Measurements from ENCODE around the gene PCDHAC1.
"Not testable (repeated sequence)": the region's sequence is repeated elsewhere in the genome, so short reads cannot be mapped to it uniquely, and the experiment has no call there.

The PCDHAC1 gene

DNA sequence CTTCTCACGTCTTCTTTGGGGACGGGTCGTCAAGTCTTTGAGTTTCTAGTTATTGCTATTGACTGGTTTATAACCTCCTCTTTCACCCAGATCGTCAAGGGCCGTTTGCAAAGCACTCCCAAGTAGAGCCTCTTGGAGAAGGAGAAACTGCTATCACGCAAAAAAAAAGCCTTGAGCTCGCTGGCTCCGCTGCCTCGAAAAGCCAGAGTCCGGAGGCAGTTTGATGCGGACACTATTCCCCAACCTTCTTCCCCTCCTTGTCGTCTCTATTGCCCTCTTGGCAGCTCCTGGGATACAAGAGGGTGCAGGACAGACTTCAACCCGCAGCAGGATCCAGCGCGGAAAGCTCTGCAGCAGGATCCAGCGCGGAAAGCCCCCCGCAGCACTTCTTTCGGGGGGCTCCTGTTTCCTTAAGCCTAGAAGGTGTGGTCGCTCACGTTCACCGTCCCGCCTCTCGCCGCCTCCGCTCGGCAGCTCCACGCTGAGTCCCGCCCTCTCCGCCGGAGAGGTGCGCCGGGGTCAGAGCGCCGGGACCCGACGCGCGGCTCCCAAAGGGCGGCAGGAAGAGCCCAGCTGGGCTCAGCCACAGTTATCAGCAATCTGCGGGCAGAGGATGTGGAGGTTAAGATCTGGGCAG lies at the start of gene PCDHAC1:
TSS of gene PCDHAC1 (plus strand) at position 494 of the 637 bp plus-strand sequence. CDS start 594 bp downstream, outside the sequence.
- DNase-seq = peak; percentile 49

GRCh38 chr5:140876541-140877261 lies 49.4 kb upstream of the PCDHAC1 start:
- DNase-seq = not testable (repeated sequence)

GRCh38 chr5:140877262-140877581 lies 48.9 kb upstream of the PCDHAC1 start:
- DNase-seq = no peak

- no peak for DNase-seq
Measured at GRCh38 chr5:140881889-140882590, 44.1 kb upstream of the PCDHAC1 start, which contains the start of gene PCDHA13. Gene PCDHA13 (plus strand): TSS chr5:140882124. CDS start chr5:140882269, 145 bp downstream.

DNA sequence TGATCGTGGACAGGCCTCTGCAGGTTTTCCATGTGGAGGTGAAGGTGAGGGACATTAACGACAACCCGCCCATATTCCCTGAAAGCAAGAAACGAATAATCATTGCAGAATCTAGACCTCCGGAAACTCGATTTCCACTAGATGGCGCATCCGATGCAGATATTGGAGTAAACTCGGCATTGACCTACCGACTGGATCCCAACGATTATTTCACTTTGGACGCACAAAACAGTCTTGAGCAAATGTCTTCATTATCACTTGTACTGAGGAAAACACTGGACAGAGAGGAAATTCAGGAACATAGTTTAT lies 43.6 kb upstream of the PCDHAC1 start:
- no peak for DNase-seq

DNA sequence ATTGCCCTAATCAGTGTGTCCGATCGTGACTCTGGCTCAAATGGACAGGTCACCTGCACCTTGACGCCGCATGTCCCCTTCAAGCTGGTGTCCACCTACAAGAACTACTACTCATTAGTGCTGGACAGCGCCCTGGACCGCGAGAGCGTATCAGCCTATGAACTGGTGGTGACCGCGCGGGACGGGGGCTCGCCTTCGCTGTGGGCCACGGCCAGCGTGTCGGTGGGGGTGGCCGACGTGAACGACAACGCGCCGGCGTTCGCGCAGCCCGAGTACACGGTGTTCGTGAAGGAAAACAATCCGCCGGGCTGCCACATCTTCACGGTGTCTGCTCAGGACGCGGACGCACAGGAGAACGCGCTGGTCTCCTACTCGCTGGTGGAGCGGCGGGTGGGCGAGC lies 42.7 kb upstream of the PCDHAC1 start:
- DNase-seq = no peak

DNA sequence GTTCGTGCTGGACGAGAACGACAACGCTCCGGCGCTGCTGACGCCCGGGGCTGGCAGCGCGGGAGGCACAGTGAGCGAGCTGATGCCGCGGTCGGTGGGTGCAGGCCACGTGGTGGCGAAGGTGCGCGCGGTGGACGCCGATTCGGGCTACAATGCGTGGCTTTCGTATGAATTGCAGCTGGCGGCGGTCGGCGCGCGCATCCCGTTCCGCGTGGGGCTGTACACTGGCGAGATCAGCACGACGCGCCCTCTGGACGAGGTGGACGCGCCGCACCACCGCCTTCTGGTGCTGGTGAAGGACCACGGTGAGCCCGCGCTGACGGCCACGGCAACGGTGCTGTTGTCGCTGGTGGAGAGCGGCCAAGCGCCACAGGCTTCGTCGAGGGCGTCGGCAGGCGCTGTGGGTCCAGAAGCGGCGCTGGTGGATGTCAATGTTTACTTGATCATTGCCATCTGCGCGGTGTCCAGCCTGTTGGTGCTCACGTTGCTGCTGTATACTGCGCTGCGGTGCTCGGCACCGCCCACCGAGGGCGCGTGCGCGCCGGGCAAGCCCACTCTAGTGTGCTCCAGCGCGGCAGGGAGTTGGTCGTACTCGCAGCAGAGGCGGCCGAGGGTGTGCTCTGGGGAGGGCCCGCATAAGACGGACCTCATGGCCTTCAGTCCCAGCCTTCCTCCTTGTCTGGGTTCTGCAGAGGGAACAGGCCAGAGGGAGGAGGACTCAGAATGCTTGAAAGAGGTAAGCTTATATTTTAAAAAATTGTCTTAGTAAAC lies 42.0 kb upstream of the PCDHAC1 start:
- no peak for DNase-seq

DNA sequence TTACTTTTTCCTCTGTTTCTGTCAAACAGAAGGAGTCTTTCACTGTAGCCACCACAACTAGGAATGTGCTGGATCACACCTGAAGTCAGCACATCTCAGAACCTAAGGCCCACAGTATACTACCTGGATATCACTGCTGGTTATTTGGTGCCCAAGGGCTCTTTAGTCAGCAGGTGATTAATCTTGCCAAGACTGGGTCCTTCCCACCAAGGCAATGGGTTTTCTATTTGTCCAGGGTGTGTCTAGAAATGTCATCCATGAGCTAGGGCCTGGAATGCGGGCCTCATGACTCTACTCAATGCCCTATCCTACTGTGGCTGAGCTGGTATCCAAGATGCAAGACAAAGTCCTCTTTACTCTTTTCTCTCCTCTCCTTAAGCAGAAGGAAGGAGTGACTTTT lies 9.8 kb upstream of the PCDHAC1 start:
- no peak for DNase-seq

DNA sequence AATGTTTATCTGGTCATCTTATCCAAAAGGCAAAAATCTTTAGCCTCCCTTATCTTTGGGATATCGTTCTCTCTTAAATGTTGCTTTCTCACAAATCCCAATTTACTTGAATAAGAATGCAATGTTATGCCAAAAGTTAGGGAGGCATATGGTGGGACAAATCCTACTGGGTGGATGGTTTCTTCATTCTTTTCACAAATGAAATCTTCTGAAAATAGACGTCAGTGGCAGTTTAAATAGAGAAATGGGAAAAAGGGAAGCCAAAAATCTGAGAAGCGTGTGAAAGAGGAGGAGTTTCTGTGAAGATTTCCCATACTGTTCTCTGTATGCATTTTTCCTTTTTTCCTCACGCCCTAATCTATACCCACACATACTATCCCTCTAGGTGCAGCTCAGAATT lies 2.5 kb upstream of the PCDHAC1 start:
- DNase-seq = no peak

DNA sequence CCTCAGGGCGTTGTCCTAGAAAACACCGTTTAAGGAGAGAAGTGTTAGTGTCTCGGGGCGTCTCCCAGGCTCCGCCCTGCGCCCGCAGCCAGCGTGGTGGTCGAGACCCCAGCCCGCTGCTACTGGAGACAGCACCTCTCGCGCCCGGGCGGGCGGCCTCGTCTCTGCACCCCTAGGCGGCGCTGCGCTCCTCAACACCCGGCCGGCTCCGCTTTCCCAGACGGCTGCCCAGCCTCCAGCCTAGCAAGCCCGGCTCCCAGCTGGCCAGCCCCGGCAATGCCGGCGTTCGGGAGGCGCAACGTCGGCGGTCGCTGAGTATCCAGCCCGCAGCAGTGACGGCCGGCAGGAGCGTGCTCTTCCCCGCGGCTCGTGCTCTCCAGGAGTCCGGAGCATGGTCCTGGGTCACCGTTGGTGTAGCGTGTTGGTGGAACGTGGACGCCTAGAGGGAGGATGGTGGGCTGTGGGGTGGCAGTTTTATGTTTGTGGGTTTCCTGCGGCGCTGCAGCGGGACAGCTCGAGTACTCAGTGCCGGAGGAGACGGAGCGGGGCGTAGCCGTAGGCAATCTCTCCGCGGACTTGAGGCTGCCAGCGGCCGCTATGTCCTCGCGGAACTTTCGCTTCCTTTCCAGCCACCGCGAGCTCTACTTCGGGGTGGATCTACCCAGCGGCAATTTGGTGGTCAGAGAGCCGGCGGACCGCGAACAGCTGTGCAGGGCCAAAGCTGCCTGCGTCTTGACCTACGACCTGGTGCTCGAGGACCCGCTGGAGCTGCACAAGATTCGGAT lies 536 bp downstream of the PCDHAC1 start:
- DNase-seq = peak; percentile 77

- DNase-seq = no peak
Measured at GRCh38 chr5:140927228-140927573, 1.1 kb downstream of the PCDHAC1 start.

GRCh38 chr5:140934964-140935606 lies 9.0 kb downstream of the PCDHAC1 start:
- no peak for DNase-seq

DNA sequence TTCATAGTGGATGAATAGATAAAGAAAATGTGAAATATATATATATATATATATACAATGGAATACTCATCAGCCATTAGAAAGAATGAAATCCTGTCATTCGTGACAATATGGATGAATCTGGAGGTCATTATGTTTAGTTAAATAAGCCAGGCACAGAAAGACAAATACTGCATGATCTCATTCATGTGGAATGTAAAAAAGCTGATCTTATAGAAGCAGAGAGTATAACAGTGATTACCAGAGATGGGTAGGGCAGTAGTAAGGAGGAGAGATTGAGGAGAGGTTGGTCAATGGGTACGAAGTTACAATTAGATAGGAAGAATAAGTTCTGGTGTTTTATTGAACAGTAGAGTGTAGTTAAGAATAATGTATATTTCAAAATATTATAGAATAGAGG lies 20.5 kb downstream of the PCDHAC1 start:
- DNase-seq = no peak

DNA sequence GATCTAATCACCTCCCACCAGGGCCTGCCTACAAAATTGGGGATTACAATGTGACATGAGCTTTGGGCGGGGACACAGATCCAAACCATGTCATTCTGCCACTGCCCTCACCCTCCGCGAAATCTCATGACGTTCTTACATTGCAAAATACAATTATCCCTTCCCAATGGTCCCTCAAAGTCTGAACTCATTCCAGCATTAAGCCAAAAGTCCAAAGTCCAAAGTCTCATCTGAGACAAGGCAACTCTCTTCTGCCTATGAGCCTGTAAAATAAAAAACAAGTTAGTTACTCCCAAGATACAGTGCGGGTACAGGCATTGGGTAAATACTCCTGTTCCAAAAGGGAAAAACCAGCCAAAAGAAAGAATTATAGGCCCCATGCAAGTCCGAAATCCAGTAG lies 25.5 kb downstream of the PCDHAC1 start:
- no peak for DNase-seq

DNA sequence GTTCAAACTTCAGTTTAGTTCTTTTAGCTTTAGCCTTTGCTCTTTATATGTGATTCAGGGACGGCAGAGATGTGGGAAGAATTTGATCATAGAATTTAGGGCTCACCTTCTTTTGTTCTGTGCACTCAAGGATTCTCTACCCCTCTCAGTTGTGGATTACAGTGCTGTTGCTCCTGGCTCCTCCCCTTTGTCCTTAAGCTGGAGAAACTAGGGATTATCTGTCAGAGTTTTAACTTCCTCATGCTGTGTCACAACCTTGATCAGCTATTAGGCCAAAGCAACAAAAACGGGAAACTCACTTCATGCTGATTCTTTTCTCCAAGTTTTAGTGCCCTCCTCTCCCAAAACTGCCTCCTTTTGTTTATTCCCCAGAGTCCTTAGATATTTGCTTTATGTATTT lies 27.1 kb downstream of the PCDHAC1 start:
- no peak for DNase-seq

DNA sequence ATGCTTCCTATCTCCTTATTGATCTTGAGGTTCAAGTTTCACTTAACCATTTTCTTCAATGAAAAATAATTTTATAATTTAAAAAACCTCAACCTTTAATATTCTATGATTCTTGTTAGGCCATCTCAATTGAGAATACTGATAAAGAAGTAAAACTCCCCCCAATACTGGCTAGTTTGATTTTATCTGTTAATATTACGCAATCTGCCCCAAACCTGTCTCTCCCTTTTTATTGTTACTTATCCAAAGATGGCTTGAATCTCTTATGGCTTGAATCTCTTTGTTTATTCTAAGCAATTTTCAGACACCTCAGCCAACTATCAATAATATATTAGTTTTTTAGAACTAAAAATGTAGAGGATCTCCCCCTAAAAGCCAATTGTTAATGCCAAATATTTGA lies 36.1 kb downstream of the PCDHAC1 start:
- no peak for DNase-seq

GRCh38 chr5:140964356-140964755 lies 38.3 kb downstream of the PCDHAC1 start:
- DNase-seq = no peak

DNA sequence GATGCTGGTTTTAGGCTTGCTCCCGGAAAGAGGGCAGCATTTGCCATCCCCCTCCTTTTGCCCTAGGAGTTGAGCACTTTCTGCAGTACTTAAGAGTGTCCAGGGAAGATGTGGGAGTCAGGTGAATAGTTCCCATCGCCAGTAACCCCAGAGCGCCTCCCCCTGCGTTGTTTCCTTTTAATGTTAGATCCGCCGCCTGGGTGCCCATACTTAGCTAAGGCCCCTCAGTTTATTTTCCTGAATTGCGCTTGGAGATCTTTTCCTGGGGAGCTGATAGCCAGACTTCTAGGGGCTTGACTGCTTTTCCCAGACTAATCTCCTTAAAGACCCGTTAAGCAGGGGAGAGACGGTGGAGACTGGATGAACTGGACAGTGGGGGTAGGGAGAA lies 39.8 kb downstream of the PCDHAC1 start:
- no peak for DNase-seq

GRCh38 chr5:140966293-140967225 lies 40.5 kb downstream of the PCDHAC1 start, which contains the start of gene PCDHAC2:
Gene PCDHAC2 (plus strand): TSS chr5:140966476. CDS start chr5:140966767, 291 bp downstream.
- DNase-seq = peak; percentile 42

DNA sequence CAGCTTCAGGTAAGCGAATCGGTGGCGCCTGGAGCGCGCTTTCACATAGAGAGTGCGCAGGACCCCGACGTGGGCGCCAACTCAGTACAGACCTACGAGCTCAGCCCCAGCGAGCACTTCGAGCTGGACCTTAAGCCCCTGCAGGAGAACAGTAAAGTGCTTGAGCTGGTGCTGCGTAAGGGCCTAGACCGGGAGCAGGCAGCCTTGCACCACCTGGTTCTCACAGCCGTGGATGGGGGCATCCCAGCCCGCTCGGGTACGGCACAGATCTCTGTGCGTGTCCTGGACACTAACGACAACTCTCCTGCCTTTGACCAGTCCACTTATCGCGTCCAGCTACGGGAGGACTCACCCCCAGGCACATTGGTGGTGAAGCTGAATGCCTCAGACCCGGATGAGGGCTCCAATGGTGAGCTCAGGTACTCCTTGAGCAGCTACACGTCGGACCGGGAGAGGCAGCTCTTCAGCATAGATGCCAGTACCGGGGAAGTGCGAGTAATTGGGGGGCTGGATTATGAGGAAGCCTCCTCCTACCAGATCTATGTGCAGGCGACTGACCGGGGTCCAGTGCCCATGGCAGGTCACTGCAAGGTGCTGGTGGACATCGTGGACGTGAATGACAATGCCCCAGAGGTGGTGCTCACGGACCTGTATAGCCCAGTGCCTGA lies 41.3 kb downstream of the PCDHAC1 start:
- DNase-seq = no peak

Measured in NCI-H1436 (cell line).